PC-3 (cell line): ENCODE data around the gene RIPOR2. TPM values are rescaled to one million over a fixed set of nuclear protein-coding genes. Genes with fewer than 3 reads are reported as not detected.

Experiments
- ATAC-seq: fragments of 200-7000 bp; cut with Tn5 transposase; 2 replicates; pipeline ENCODE4 v1.9.1; 2020; ENCODE audit warnings: mild to moderate bottlenecking, moderate library complexity
- BruUV-seq: library from RNA; stranded (reverse); fragments of 400-500 nt; replicated peaks from 2 replicates; lab custom pipeline; 2021; lab: Mats Ljungman, UMichigan
- CTCF ChIA-PET: fragments of 300-600 bp; sonication (Branson Sonifier 250); formaldehyde crosslinking; loops from one replicate; lab custom pipeline; 2022; ENCODE audit warnings: antibody characterized with exemption; lab: Charles Lee
- POLR2A ChIA-PET: fragments of 300-600 bp; sonication (Branson Sonifier 250); formaldehyde crosslinking; loops from one replicate; lab custom pipeline; 2022; ENCODE audit warnings: antibody characterized with exemption; ENCODE audit not compliant: unreplicated experiment; lab: Charles Lee
- DNase-seq: peaks from one replicate; pipeline ENCODE4 v3.0.0-alpha.2; 2015
- H2AFZ ChIP-seq: fragments of 300-600 bp; sonication (generic); 2 replicates; pipeline ENCODE4 v1.6.0; 2016; ENCODE audit warnings: antibody characterized with exemption, low read length
- H3F3A ChIP-seq: fragments of 300-600 bp; sonication (generic); one replicate; pipeline ENCODE4 v1.6.0; 2017; ENCODE audit warnings: antibody characterized with exemption, low read length, control low read depth, mild to moderate bottlenecking; ENCODE audit not compliant: unreplicated experiment
- H3K27ac ChIP-seq: fragments of 300-600 bp; sonication (generic); 2 replicates; pipeline ENCODE4 v1.5.1; 2016; ENCODE audit warnings: mild to moderate bottlenecking, low read length
- H3K27me3 ChIP-seq: fragments of 300-600 bp; sonication (generic); 2 replicates; pipeline ENCODE4 v1.6.1; 2016; ENCODE audit warnings: low read length, mixed read lengths
- H3K36me3 ChIP-seq: fragments of 300-600 bp; sonication (generic); 2 replicates; pipeline ENCODE4 v1.6.1; 2016; ENCODE audit warnings: low read depth, mixed run types, low read length, mixed read lengths
- H3K4me1 ChIP-seq: fragments of 300-600 bp; sonication (generic); 2 replicates; pipeline ENCODE4 v1.5.1; 2016; ENCODE audit warnings: low read length; ENCODE audit not compliant: insufficient read depth
- H3K4me2 ChIP-seq: fragments of 300-600 bp; sonication (generic); 2 replicates; pipeline ENCODE4 v1.6.0; 2016; ENCODE audit warnings: low read length
- H3K4me3 ChIP-seq: fragments of 300-600 bp; sonication (generic); 2 replicates; pipeline ENCODE4 v1.5.1; 2016; ENCODE audit warnings: mild to moderate bottlenecking, low read length, mixed read lengths
- H3K79me2 ChIP-seq: fragments of 300-600 bp; sonication (generic); 2 replicates; pipeline ENCODE4 v1.6.1; 2017; ENCODE audit warnings: low read length, mixed read lengths
- H3K9ac ChIP-seq: fragments of 300-600 bp; sonication (generic); 2 replicates; pipeline ENCODE4 v1.6.0; 2016; ENCODE audit warnings: mild to moderate bottlenecking, low read length
- H3K9me2 ChIP-seq: fragments of 300-600 bp; sonication (generic); replicated peaks from 2 replicates; pipeline ENCODE4 v1.6.1; 2016; ENCODE audit warnings: mixed run types, low read length, mixed read lengths
- H3K9me3 ChIP-seq: fragments of 300-600 bp; sonication (generic); 2 replicates; pipeline ENCODE4 v1.6.1; 2016; ENCODE audit warnings: low read length, mixed read lengths
- H4K20me1 ChIP-seq: fragments of 300-600 bp; sonication (generic); 2 replicates; pipeline ENCODE4 v1.6.1; 2016; ENCODE audit warnings: low read length, mixed read lengths
- EZH2 ChIP-seq: fragments of 300-600 bp; sonication (generic); IDR thresholded peaks from one replicate; pipeline ENCODE4 v1.6.1; 2017; ENCODE audit warnings: antibody characterized with exemption, mild to moderate bottlenecking, low read length; ENCODE audit not compliant: unreplicated experiment
- EZH2phosphoT487 ChIP-seq: fragments of 300-600 bp; sonication (generic); IDR thresholded peaks from 2 replicates; pipeline ENCODE4 v1.6.1; 2018; ENCODE audit warnings: mild to moderate bottlenecking, antibody characterized with exemption, low read length, borderline replicate concordance
- intact Hi-C: fragments of 100-400 bp; cut with micrococcal nuclease; formaldehyde crosslinking; loops from 2 replicates; pipeline ENCODE4 v1.9.0; 2023
- total RNA-seq: library from RNA; depleted of rRNA; stranded (reverse); fragments of >200 nt; gene quantifications from 2 replicates; pipeline ENCODE4 v1.2.3, GENCODE V29; 2014
- TF ChIP-seq, protein P1 (sequence below): fragments of 300-600 bp; sonication (generic); conservative IDR thresholded peaks from 2 replicates; pipeline ENCODE4 v1.5.1; 2017; ENCODE audit warnings: antibody characterized with exemption, low read depth, mild to moderate bottlenecking, low read length

The RIPOR2 gene
- total RNA-seq, 1 experiment from 2014 or later, result 0.44 TPM

- no peaks in the 10 kb centered on the region for H4K20me1 ChIP-seq
- no peaks in the 10 kb centered on the region for H3K79me2 ChIP-seq
- H3K36me3 ChIP-seq, result no peaks in the 10 kb centered on the region
- H2AFZ ChIP-seq, result no peak overlapping the region
- no peaks in the 10 kb centered on the region for H3K27me3 ChIP-seq
- H3K4me2 ChIP-seq, result no peak overlapping the region
- H3K9me2 ChIP-seq, result no peaks in the 10 kb centered on the region
- POLR2A ChIA-PET, result no interaction called here
- DNase-seq (no peak), ATAC-seq (no peak)
- CTCF ChIA-PET, result no interaction called here
- BruUV-seq, result no TSS peak
- H3K9ac ChIP-seq, result no peak overlapping the region
- TF ChIP-seq EZH2phosphoT487, result no peak
- TF ChIP-seq, protein P1, sequence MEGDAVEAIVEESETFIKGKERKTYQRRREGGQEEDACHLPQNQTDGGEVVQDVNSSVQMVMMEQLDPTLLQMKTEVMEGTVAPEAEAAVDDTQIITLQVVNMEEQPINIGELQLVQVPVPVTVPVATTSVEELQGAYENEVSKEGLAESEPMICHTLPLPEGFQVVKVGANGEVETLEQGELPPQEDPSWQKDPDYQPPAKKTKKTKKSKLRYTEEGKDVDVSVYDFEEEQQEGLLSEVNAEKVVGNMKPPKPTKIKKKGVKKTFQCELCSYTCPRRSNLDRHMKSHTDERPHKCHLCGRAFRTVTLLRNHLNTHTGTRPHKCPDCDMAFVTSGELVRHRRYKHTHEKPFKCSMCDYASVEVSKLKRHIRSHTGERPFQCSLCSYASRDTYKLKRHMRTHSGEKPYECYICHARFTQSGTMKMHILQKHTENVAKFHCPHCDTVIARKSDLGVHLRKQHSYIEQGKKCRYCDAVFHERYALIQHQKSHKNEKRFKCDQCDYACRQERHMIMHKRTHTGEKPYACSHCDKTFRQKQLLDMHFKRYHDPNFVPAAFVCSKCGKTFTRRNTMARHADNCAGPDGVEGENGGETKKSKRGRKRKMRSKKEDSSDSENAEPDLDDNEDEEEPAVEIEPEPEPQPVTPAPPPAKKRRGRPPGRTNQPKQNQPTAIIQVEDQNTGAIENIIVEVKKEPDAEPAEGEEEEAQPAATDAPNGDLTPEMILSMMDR, result no peak
- no peak for TF ChIP-seq EZH2
- H3F3A ChIP-seq, result no peaks in the 10 kb centered on the region
- H3K9me3 ChIP-seq, result peaks cover 3% of the 10 kb centered on the region; the same call in 1 of the 2 replicates
- no peak overlapping the region for H3K4me3 ChIP-seq
- peaks cover 12% of the 10 kb centered on the region; the same call in 1 of the 2 replicates for H3K4me1 ChIP-seq
- intact Hi-C loops, result no loop called here
- H3K27ac ChIP-seq, result no peak overlapping the region
Observed at GRCh38 chr6:24875534-24875901, 60.2 kb downstream of the RIPOR2 start.

DNA sequence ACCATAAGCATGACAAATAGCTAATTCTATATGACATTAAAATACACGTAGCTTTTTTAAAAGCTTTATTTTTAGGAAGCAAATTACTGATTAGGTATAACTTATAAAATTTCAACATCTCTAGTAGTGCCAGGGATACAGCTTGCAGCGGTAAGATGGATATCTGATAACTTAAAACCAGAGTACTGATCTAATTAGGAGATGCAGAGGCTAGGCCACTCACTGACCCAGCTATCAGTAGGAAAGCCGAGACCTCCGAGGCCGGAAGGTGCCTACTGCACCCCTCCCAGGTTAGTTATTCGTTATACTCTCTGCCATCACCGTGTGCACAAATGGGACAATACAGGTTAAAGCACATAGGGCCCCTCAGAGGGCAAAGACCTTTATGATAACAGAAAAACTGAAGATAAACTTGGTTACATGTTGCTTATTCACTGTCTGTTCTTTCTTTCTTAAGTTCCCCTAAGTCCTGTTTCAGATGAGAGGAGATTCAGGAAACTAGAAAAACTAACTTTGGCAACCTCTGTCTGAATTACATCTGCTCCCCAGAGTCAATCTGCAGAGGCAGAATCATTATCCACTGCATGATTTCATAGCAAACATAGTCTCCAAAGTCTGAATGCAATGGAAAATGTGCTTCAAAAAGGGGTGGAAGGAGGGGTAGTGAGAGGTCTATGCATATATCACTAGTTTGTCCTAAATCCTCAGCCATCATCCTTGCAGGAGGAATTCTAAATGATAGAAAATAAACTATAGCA is 60.8 kb downstream of the RIPOR2 start:
- H3K9me2 ChIP-seq, result no peaks in the 10 kb centered on the region
- no peaks in the 10 kb centered on the region for H3K27me3 ChIP-seq
- no TSS peak for BruUV-seq
- H3K36me3 ChIP-seq, result no peaks in the 10 kb centered on the region
- peaks cover 3% of the 10 kb centered on the region; the same call in 1 of the 2 replicates for H3K9me3 ChIP-seq
- H3K4me2 ChIP-seq, result no peak overlapping the region
- H3F3A ChIP-seq, result no peaks in the 10 kb centered on the region
- no peak for TF ChIP-seq EZH2phosphoT487
- no peak for TF ChIP-seq EZH2
- TF ChIP-seq, protein P1, result no peak
- intact Hi-C loops, result no loop called here
- H3K4me1 ChIP-seq, result peaks cover 9% of the 10 kb centered on the region; the same call in 1 of the 2 replicates
- H4K20me1 ChIP-seq, result no peaks in the 10 kb centered on the region
- no peak overlapping the region for H2AFZ ChIP-seq
- H3K79me2 ChIP-seq, result no peaks in the 10 kb centered on the region
- H3K27ac ChIP-seq, result no peak overlapping the region
- ChIA-PET CTCF (no interaction called here), POLR2A (no interaction called here)
- DNase-seq (no peak), ATAC-seq (no peak)
- H3K4me3 ChIP-seq, result no peak overlapping the region
- no peak overlapping the region for H3K9ac ChIP-seq

DNA sequence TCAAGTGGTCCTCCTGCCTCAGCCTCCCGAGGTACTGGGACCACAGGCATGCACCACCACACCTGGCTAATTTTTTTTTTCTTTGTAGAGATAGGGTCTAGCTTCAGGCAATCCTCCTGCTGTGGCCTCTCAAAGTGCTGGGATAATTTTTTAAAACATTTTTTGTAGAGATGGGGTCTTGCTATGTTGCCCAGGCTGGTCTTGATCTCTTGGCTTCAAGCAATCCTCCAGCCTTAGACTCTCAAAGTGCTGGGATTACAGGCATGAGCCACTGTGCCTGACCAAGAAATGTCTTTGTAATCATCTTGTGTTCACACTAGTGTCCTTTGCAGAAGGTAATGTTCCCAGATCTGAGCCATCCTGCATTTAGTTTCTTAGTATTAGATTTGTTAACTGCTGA is 61.6 kb downstream of the RIPOR2 start:
- POLR2A ChIA-PET, result no interaction called here
- Histone ChIP-seq H3K9ac (no peak overlapping the region), H2AFZ (no peak overlapping the region), H3K4me1 (peaks cover under 1% of the 10 kb centered on the region; the same call in 1 of the 2 replicates), H3K9me2 (no peaks in the 10 kb centered on the region), H4K20me1 (no peaks in the 10 kb centered on the region), H3K27me3 (no peaks in the 10 kb centered on the region), H3K36me3 (no peaks in the 10 kb centered on the region), H3K9me3 (peaks cover 3% of the 10 kb centered on the region; the same call in 1 of the 2 replicates), H3K27ac (no peak overlapping the region), H3F3A (no peaks in the 10 kb centered on the region), H3K4me2 (no peak overlapping the region), H3K4me3 (no peak overlapping the region), H3K79me2 (no peaks in the 10 kb centered on the region)
- TF ChIP-seq EZH2phosphoT487, result no peak
- no peak for TF ChIP-seq EZH2
- TF ChIP-seq, protein P1, result no peak
- no TSS peak for BruUV-seq
- intact Hi-C loops, result no loop called here
- DNase-seq (no peak), ATAC-seq (no peak)
- CTCF ChIA-PET, result no interaction called here
